Spleen (tissue), 7 donors: ENCODE data around the gene MFF.

Experiments
- CTCF ChIP-seq, 11 experiments: fragments of 200-600 bp in 7 of 11; fragments of 450-650 bp in 4 of 11; sonication (generic) in 4 of 11; IDR thresholded peaks in 8 of 11; conservative IDR thresholded peaks in 3 of 11; 1 replicate in 7 of 11; 2 replicates in 4 of 11; pipeline versions ENCODE4 v1.4.0 to v1.8.0; 2016 to 2021; ENCODE audit warnings: antibody characterized with exemption in 11 of 11, inconsistent platforms in 4 of 11, mild to moderate bottlenecking in 1 of 11
- POLR2A ChIP-seq, 3 donors: fragments of 450-650 bp; IDR thresholded peaks; one replicate each; pipeline ENCODE4 v1.5.1; 2017; ENCODE audit warnings: antibody characterized with exemption in 3 of 3, mild to moderate bottlenecking in 1 of 3
- donor health status: DM: no; HTN: no; CAD: no; lungs with moderate emphysema.
- donor health status: DM: no; HTN: no; CAD: no.
- donor health status: DM: no; HTN: no; CAD: no.

GRCh38 chr2:227349989-227350612 lies 25.1 kb downstream of the MFF start:
- TF ChIP-seq CTCF (IDR thresholded peaks at IDR 0.05 in 8 of 11, conservative IDR thresholded peaks at IDR 0.05 in 3 of 11) (no peak), POLR2A (IDR thresholded peaks at IDR 0.05) (no peak)
